ENCODE measurements around the gene ATXN1. TPM values are rescaled to one million over a fixed set of nuclear protein-coding genes. Genes with fewer than 3 reads are reported as not detected.

The ATXN1 gene
- total RNA-seq, 1 experiment from 2014 or later: 7.6 TPM

DNA sequence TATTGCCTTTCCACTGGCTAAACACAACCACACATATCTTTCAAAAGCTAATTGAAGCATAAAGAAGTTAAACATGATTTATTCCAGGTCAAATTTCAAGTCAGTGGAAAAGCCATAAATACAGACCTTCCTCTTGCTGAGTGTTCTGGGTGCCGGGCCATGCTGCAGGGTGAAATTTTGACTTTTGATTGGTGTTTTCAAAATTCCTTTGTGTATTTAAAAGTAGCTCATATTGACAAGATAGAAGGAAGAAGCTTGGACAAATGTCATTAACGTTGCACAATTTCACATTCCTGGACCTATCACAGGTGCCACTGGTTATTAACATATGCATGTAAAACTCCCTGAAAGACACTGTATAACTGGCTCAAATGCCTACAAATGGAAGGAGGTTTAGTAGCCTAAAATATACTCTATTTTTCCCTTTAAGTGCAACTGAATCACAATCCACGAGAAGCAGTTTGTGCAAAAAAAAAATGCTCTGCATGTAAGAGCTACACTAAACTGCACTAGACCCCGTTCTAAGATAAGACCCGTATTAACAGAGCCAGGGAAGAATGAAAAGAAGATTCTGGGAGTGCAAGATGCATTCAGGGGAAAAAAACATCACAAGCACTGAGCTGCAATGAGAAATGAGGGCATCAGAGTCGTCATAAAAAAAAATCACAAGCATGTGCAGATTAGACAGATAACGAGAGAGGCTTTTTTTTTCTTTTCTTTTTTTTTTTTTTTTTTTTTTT is 30.4 kb downstream of the ATXN1 start:
- Histone ChIP-seq H3K36me3 (replicated peaks; ENCODE audit: control insufficient read depth, insufficient read depth, low read length) (no peaks in the 10 kb centered on the region), H3K4me3 (ENCODE audit: insufficient read depth, low read depth, low read length) (no peak overlapping the region), H3K27me3 (ENCODE audit: control insufficient read depth, insufficient read depth, low read length) (no peaks in the 10 kb centered on the region)
- no peak for DNase-seq

DNA sequence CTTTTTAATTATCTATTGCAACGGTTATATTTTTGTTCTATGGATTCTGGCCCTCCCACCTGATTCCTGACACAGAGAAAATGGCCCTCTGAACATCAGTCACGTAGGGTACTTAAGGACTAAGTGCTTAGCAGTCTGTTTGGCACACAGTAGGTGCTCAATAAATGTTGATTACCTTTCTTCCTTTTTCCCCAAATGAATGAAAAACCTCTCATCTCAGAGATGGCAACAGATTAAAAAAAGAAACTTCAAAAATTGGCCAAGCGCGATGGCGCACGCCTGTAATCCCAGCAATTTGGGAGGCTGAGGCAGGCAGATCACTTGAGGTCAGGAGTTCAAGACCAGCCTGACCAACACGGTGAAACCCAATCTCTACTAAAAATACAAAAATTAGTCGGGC is 31.5 kb downstream of the ATXN1 start:
- Histone ChIP-seq H3K36me3 (replicated peaks; ENCODE audit: control insufficient read depth, insufficient read depth, low read length) (no peaks in the 10 kb centered on the region), H3K4me3 (ENCODE audit: insufficient read depth, low read depth, low read length) (no peak overlapping the region), H3K27me3 (ENCODE audit: control insufficient read depth, insufficient read depth, low read length) (no peaks in the 10 kb centered on the region)
- DNase-seq: no peak

DNA sequence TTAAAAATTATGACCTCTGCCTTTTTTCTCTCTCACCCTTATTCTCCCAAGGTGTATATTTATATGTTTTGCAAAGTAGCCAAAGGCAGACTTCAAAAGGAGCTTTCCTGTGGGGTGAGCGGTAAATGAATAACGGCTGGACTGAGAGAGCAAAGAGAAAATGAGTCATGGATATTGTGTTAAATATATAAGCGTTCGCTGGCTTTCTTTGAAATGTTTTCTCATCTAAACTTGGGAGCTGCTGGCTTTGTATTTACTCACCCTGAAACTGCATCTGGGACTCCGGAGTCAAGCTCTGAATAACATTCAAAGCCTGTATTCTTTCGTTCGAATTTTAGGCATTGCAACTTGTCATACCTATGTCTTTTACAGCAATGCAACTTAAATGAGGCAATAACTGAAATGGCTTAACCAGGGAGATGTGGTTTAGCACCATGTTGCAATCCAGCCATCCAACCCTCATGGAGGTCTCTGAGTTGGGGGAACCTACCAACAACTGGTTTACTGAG is 32.0 kb downstream of the ATXN1 start:
- H3K4me3 ChIP-seq (ENCODE audit: insufficient read depth, low read depth, low read length): no peak overlapping the region
- no peaks in the 10 kb centered on the region for H3K27me3 ChIP-seq (ENCODE audit: control insufficient read depth, insufficient read depth, low read length)
- DNase-seq: no peak
- H3K36me3 ChIP-seq (replicated peaks; ENCODE audit: control insufficient read depth, insufficient read depth, low read length): no peaks in the 10 kb centered on the region

DNA sequence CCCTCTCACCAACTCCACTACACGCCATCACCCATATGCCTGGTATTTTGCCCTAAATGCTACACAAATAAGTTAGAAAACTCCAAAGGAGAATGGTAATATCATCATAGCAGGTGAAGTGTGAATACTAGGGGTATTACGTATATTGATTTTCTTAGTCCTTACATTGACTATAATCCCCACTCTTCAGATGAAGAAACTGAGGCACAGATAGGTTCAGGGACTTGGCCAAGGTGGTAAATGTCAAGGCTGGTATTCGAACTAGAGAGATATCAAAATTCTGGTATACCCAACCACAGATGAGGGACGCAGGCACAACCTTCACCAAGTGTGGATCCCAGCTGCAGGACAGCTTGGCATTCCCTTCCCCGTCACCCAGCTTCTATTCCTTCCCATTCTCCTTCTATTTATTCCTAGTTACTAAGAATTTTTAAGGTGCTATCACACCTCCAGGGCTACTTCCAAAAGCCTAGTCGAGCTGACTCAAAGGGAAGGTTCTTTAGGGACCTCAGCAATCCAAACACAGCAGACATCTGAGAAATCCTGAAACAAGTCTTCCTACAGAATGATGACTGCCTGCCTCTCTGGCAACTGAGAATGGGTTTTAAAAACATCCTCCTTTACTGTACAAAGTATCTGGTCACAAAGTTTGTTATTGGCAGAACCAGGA is 32.6 kb downstream of the ATXN1 start:
- Histone ChIP-seq H3K4me3 (ENCODE audit: insufficient read depth, low read depth, low read length) (no peak overlapping the region), H3K27me3 (ENCODE audit: control insufficient read depth, insufficient read depth, low read length) (no peaks in the 10 kb centered on the region), H3K36me3 (replicated peaks; ENCODE audit: control insufficient read depth, insufficient read depth, low read length) (no peaks in the 10 kb centered on the region)
- no peak for DNase-seq

DNA sequence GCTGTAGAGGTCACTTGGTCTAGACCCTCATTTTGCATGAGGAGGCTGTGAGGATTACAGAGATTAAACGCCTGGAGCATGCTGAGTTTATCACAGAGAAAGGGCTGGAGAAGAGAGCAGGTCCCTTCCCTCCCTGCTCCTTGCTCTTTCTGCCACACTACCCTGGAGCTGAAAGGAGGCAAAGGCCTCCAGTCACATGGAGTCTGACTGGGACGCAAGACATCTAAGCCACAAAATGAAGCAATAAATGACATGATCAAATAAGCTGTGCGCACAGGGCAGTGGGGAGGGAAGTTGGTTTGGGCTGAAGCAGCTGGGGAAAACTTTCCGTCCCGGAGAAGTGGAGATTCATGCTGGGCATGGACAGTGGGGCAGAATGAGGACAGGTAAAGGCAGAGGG is 33.3 kb downstream of the ATXN1 start:
- no peaks in the 10 kb centered on the region for H3K36me3 ChIP-seq (replicated peaks; ENCODE audit: control insufficient read depth, insufficient read depth, low read length)
- DNase-seq: no peak
- H3K4me3 ChIP-seq (ENCODE audit: insufficient read depth, low read depth, low read length): no peak overlapping the region
- no peaks in the 10 kb centered on the region for H3K27me3 ChIP-seq (ENCODE audit: control insufficient read depth, insufficient read depth, low read length)

DNA sequence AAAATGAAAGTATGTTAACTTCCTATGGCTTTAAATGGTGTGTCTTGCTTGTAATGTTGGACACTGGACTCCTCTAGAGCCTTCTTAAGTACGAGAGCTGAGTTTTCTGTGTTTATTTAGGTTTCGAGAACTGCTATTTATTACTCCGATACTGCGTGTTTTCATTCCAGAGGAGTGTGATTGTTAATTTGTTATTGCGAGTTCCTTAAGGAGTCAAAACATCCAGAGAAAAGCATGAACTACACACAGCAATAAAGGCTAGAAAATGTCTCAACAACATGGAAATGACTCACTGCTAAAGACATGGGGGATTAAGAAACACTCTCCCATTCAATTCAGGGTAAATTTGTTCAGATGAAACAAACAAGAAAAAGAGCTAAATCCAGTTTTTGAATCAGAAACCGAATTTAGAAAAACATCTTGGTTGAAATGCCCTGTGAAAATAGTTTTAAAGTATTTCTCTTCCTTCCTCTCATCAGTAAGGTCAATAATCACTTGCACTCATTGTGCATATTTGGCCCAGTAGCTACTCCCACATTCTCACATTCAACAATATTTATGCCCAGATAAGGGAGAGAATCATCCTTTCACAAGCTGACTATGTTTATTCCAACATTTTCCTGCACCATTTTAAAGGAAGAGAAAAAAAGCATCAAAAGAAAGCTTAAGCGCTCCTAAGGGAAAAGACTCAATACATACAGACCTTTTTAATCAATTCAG is 36.0 kb downstream of the ATXN1 start:
- Histone ChIP-seq H3K27me3 (ENCODE audit: control insufficient read depth, insufficient read depth, low read length) (no peaks in the 10 kb centered on the region), H3K4me3 (ENCODE audit: insufficient read depth, low read depth, low read length) (no peak overlapping the region), H3K36me3 (replicated peaks; ENCODE audit: control insufficient read depth, insufficient read depth, low read length) (no peaks in the 10 kb centered on the region)
- DNase-seq: no peak

DNA sequence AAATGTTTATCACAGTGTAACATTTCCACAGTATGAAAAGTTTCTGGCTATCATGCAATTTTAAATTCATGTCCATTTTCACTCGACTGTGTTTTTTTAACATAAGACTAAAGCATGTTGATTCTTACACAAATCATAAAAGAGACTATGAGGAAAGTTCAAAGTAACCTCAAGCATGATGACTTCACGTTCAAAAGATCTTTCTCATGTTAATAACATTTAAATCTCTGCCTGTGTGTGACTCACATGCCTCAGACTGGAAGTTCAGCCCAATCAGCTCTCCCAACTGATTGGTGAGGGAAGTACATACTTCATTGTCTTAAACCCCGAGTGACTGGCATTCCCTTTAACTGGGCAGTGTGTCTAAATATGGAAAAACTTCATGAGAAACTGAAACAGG is 37.4 kb downstream of the ATXN1 start:
- no peaks in the 10 kb centered on the region for H3K36me3 ChIP-seq (replicated peaks; ENCODE audit: control insufficient read depth, insufficient read depth, low read length)
- no peaks in the 10 kb centered on the region for H3K27me3 ChIP-seq (ENCODE audit: control insufficient read depth, insufficient read depth, low read length)
- DNase-seq: peak; percentile 10
- H3K4me3 ChIP-seq (ENCODE audit: insufficient read depth, low read depth, low read length): no peak overlapping the region

DNA sequence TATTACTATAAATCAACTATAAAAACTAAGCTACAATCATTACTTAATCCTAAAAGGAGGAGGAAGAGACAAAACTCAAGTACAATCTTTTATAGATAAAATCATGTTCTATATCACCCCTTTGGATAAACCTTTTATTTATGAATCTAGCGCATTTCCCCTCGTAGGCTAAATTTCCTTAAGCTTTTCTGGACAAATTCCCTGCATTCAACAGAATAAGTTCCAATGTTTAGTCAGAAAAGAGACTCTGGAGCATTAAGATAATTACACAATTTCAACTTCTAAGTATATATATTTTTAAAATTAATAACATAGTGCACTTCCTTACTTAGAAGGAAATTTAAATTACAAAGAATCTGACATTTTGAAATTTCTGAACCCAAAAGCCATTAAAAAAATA is 37.9 kb downstream of the ATXN1 start:
- DNase-seq: no peak
- Histone ChIP-seq H3K27me3 (ENCODE audit: control insufficient read depth, insufficient read depth, low read length) (no peaks in the 10 kb centered on the region), H3K4me3 (ENCODE audit: insufficient read depth, low read depth, low read length) (no peak overlapping the region), H3K36me3 (replicated peaks; ENCODE audit: control insufficient read depth, insufficient read depth, low read length) (no peaks in the 10 kb centered on the region)

DNA sequence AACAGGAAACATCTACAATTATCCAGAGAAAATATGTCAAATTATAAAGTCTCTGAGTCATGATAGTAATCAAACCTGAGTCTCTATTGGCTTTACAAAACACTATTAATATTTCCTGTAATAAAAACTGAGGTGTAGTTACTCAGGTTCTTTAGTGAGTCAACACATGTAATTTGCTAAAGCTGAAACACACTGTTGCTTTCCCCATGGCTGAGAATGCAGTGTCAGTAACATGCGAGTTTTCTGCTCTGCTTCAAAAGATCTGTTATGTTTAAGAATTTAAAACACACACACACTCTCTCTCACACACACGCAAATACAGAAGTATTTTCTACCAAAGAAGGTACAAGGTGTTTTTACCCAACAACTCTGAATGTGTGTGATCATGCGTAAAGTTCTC is 38.6 kb downstream of the ATXN1 start:
- DNase-seq: no peak
- Histone ChIP-seq H3K27me3 (ENCODE audit: control insufficient read depth, insufficient read depth, low read length) (no peaks in the 10 kb centered on the region), H3K4me3 (ENCODE audit: insufficient read depth, low read depth, low read length) (no peak overlapping the region), H3K36me3 (replicated peaks; ENCODE audit: control insufficient read depth, insufficient read depth, low read length) (no peaks in the 10 kb centered on the region)

DNA sequence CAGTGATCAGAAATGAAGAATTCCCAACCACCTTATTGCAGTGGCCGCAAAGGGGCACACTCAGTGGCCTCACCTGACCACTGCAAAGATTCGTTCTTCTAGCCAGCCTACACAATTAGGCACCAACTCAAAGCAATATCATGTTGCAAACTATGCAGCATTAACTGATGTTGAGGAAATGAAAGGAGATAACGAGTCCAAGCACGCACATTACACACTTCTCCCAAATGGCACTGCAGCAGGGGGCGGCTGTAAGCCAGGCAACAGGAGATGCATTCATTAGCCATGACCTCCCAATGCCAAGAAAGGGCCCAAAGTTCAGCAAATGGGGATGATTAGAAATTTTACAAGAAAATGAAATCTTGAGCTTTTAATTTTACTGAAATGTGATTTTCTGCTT is 39.3 kb downstream of the ATXN1 start:
- no peaks in the 10 kb centered on the region for H3K27me3 ChIP-seq (ENCODE audit: control insufficient read depth, insufficient read depth, low read length)
- no peaks in the 10 kb centered on the region for H3K36me3 ChIP-seq (replicated peaks; ENCODE audit: control insufficient read depth, insufficient read depth, low read length)
- no peak overlapping the region for H3K4me3 ChIP-seq (ENCODE audit: insufficient read depth, low read depth, low read length)
- DNase-seq: no peak

DNA sequence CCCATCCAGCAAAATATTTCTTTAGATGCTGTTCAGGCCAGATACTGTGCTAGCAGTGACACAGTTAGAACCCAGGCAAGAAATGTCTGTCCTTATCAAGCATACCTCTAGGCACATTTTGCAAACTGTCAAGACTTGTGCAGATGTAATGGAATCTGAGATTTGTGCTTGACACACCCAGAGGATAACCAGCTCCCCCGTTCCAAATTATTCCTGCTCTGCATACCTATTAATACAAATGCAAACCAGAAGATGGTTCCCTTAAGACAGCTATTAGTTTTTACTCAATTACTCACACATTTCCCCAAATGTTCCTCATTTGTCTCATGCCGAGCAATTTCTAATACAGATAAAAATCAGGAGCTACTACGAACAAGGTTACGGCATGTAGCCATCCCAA is 40.4 kb downstream of the ATXN1 start:
- Histone ChIP-seq H3K36me3 (replicated peaks; ENCODE audit: control insufficient read depth, insufficient read depth, low read length) (no peaks in the 10 kb centered on the region), H3K27me3 (ENCODE audit: control insufficient read depth, insufficient read depth, low read length) (no peaks in the 10 kb centered on the region)

DNA sequence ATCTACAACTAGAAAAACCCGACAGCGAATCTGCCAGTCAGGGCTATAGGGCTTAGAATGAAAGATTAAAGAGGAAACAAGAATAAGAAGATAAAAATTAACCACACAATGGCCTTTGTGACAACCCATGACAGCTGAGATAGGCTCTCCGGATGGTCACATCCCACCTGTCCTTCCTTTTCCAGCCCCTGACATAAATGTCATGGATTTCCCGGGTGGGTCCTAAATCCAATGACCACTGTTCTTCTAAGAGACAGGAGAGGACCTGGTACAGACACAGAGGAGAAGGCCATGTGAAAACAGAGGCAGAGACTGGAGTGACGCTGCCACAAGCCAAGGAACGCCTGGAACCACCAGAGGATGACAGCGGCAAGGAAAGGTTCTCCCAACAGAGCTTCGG is 41.8 kb downstream of the ATXN1 start:
- no peaks in the 10 kb centered on the region for H3K27me3 ChIP-seq (ENCODE audit: control insufficient read depth, insufficient read depth, low read length)
- H3K4me3 ChIP-seq (ENCODE audit: insufficient read depth, low read depth, low read length): no peak overlapping the region
- H3K36me3 ChIP-seq (replicated peaks; ENCODE audit: control insufficient read depth, insufficient read depth, low read length): no peaks in the 10 kb centered on the region
- no peak for DNase-seq

More for the DNA sequence above, 40.4 kb downstream of the ATXN1 start:
- H3K4me3 ChIP-seq (ENCODE audit: insufficient read depth, low read depth, low read length): no peak overlapping the region
- DNase-seq: no peak

DNA sequence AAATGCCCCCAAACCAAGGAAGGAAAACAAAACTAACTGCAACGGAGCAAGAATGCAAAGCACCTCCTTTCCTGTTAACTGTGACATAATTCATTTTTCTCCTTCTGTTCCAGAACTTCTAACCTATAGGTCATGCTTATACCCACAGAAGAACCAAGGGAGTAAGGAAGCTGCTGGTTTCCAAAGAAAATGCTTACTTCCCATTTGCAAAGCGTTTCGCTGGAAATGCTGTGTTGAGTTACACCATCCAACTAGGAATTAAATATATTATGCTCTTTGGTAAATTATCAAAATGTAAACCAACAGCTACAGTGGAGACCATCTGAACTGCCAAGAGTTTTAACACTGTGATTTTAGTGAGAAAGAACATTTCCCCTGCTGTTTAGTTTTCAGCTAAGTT is 42.9 kb downstream of the ATXN1 start:
- H3K27me3 ChIP-seq (ENCODE audit: control insufficient read depth, insufficient read depth, low read length): no peaks in the 10 kb centered on the region
- H3K36me3 ChIP-seq (replicated peaks; ENCODE audit: control insufficient read depth, insufficient read depth, low read length): no peaks in the 10 kb centered on the region
- no peak for DNase-seq
- no peak overlapping the region for H3K4me3 ChIP-seq (ENCODE audit: insufficient read depth, low read depth, low read length)

DNA sequence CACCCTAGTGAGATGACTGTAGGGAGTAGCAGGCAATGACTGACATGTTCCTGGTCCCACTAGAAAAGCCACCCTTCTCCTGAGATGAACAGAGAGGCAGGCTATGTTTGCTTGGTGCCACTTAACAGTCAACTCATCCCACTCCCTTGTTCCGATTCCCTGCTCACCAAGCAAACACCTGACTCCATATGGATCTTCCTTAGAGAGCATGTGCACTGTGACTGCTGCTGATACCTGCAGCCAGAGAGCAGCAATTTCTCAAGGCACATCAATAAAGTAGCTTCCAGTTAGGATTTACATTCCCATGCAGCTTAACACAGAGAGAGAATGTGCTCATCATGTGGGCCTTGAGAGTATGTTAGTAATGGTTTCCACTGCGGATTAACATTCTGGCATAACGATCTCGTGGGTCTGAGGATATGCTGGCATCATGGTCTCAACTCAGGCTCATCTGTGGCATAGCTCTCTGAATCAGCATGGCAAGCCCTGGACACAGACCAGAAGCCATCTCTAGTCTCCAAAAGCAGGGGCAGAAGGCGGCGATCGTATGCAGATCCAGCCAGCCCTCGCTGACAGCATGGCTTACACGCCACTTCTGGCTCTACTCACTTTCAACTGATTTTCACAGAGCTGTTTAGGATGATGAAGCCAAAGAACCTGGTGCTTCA is 43.9 kb downstream of the ATXN1 start:
- no peak for DNase-seq
- H3K27me3 ChIP-seq (ENCODE audit: control insufficient read depth, insufficient read depth, low read length): no peaks in the 10 kb centered on the region
- H3K36me3 ChIP-seq (replicated peaks; ENCODE audit: control insufficient read depth, insufficient read depth, low read length): no peaks in the 10 kb centered on the region
- H3K4me3 ChIP-seq (ENCODE audit: insufficient read depth, low read depth, low read length): no peak overlapping the region
